ENCODE data around the gene OR4D2. TPM values are rescaled to one million over a fixed set of nuclear protein-coding genes. Genes with fewer than 3 reads are reported as not detected.

Gene OR4D2
- total and polyA plus RNA-seq, 2 of the 13 experiments (the other 11 are each of a cell fraction or from before 2014, with no cell fraction given) = not detected

DNA sequence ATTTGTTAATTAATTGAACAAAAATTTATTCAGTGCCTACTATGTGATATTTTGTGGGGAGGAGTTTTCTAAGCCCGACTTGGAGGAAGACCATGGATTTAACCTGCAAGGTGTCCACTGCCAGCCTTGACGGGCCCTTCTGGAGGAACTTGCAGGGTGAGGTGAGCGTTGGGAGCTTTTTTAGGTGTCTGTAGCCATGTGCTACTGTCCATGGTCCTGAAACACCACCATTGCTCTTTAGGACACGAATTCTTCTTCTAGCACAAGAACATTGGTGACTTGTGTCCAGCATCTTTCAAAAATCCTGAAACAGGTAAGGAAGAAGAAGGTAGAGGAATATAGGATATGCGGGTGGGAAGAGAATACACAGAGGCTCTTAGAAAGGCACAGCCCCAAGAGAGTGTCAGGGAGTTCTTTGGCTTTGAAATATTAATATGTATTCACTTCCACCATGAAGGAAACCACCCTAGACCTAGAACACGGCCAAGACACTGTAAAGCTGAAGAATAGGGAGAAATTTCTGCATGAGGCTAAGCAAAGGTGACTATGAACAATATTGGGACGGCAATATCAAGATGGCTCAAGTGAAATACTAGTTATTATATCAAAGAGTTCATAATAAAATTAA, 46.5 kb upstream of the OR4D2 start (continued):
- TF ChIP-seq ESRRA (CRISPR knock-in tag; IDR thresholded peaks at IDR 0.05; ENCODE audit: low read depth) (no peak), HOMEZ (CRISPR knock-in tag; IDR thresholded peaks at IDR 0.05; ENCODE audit: low read depth) (peak; percentile 50; the same call in 1 of the 2 replicates), FOXM1 (CRISPR knock-in tag; IDR thresholded peaks at IDR 0.05) (no peak), BCLAF1 (IDR thresholded peaks at IDR 0.05) (no peak), MIXL1 (CRISPR knock-in tag; IDR thresholded peaks at IDR 0.05) (peak; percentile 82), SMARCE1 (IDR thresholded peaks at IDR 0.05; ENCODE audit: borderline replicate concordance) (no peak), SNAPC2 (CRISPR knock-in tag; IDR thresholded peaks at IDR 0.05) (peak; percentile 57; the same call in 1 of the 2 replicates), NR2F1 (CRISPR knock-in tag; IDR thresholded peaks at IDR 0.05) (0 out of 4 replicates have a peak, but pooled peaks of 1 of the 2 experiments have one; percentile 32), GTF2F1 (IDR thresholded peaks at IDR 0.05; ENCODE audit: low read length) (no peak), ARNT2 (CRISPR knock-in tag; IDR thresholded peaks at IDR 0.05; ENCODE audit: low read depth) (peak; percentile 55; the same call in 1 of the 2 replicates), HNRNPUL1 (IDR thresholded peaks at IDR 0.05; ENCODE audit: low read depth, low read length) (no peak), THAP9 (CRISPR knock-in tag; IDR thresholded peaks at IDR 0.05; ENCODE audit: borderline replicate concordance) (no peak), ZNF576 (CRISPR knock-in tag; IDR thresholded peaks at IDR 0.05) (no peak)
- TF ChIP-seq, protein P1, sequence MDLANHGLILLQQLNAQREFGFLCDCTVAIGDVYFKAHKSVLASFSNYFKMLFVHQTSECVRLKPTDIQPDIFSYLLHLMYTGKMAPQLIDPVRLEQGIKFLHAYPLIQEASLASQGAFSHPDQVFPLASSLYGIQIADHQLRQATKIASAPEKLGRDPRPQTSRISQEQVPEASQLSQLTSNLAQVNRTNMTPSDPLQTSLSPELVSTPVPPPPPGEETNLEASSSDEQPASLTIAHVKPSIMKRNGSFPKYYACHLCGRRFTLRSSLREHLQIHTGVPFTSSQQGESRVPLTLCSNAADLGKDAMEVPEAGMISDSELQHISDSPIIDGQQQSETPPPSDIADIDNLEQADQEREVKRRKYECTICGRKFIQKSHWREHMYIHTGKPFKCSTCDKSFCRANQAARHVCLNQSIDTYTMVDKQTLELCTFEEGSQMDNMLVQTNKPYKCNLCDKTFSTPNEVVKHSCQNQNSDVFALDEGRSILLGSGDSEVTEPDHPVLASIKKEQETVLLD (CRISPR knock-in tag; IDR thresholded peaks at IDR 0.05; ENCODE audit: low read depth) = no peak
- TF ChIP-seq, protein P2, sequence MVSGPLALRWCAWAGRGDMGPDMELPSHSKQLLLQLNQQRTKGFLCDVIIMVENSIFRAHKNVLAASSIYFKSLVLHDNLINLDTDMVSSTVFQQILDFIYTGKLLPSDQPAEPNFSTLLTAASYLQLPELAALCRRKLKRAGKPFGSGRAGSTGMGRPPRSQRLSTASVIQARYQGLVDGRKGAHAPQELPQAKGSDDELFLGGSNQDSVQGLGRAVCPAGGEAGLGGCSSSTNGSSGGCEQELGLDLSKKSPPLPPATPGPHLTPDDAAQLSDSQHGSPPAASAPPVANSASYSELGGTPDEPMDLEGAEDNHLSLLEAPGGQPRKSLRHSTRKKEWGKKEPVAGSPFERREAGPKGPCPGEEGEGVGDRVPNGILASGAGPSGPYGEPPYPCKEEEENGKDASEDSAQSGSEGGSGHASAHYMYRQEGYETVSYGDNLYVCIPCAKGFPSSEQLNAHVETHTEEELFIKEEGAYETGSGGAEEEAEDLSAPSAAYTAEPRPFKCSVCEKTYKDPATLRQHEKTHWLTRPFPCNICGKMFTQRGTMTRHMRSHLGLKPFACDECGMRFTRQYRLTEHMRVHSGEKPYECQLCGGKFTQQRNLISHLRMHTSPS (CRISPR knock-in tag; IDR thresholded peaks at IDR 0.05; ENCODE audit: low read depth) = no peak
- TF ChIP-seq, protein P3, sequence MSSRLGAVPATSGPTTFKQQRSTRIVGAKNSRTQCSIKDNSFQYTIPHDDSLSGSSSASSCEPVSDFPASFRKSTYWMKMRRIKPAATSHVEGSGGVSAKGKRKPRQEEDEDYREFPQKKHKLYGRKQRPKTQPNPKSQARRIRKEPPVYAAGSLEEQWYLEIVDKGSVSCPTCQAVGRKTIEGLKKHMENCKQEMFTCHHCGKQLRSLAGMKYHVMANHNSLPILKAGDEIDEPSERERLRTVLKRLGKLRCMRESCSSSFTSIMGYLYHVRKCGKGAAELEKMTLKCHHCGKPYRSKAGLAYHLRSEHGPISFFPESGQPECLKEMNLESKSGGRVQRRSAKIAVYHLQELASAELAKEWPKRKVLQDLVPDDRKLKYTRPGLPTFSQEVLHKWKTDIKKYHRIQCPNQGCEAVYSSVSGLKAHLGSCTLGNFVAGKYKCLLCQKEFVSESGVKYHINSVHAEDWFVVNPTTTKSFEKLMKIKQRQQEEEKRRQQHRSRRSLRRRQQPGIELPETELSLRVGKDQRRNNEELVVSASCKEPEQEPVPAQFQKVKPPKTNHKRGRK (CRISPR knock-in tag; IDR thresholded peaks at IDR 0.05) = no peak

All from HepG2 (cell line).